Measurements from ENCODE around the gene OR11A1.
"Not testable (repeated sequence)": the region's sequence is repeated elsewhere in the genome, so short reads cannot be mapped to it uniquely, and the experiment has no call there.

Gene OR11A1

GRCh38 chr6:29447670-29448069, 9.2 kb downstream of the OR11A1 start:
- TF ChIP-seq, protein P1, sequence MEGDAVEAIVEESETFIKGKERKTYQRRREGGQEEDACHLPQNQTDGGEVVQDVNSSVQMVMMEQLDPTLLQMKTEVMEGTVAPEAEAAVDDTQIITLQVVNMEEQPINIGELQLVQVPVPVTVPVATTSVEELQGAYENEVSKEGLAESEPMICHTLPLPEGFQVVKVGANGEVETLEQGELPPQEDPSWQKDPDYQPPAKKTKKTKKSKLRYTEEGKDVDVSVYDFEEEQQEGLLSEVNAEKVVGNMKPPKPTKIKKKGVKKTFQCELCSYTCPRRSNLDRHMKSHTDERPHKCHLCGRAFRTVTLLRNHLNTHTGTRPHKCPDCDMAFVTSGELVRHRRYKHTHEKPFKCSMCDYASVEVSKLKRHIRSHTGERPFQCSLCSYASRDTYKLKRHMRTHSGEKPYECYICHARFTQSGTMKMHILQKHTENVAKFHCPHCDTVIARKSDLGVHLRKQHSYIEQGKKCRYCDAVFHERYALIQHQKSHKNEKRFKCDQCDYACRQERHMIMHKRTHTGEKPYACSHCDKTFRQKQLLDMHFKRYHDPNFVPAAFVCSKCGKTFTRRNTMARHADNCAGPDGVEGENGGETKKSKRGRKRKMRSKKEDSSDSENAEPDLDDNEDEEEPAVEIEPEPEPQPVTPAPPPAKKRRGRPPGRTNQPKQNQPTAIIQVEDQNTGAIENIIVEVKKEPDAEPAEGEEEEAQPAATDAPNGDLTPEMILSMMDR (IDR thresholded peaks at IDR 0.05; ENCODE audit: extremely low read depth, insufficient read depth, missing control alignments) = no peak
- in situ Hi-C loops (cut with MboI; ENCODE audit: low pct_unique_long_range_greater_than_20kb, low sequenced_read_pairs, unreplicated experiment) = no loop called here
- no peak for DNase-seq (ENCODE audit: low spot score)

DNA sequence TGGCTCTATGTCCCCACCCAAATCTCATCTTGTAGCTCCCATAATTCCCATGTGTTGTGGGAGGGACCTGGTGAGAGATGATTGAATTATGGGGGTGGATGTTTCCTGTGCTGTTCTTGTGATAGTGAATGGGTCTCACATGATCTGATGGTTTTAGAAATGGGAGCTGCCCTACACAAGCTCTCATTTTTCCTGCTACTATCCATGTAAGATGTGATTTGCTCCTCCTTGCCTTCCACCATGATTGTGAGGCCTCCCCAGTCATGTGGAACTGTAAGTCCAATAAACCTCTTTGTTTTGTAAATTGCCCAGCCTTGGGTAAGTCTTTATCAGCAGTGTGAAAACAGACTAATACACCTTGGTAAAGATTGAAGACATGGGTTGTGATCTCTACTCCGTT, 12.8 kb downstream of the OR11A1 start:
- in situ Hi-C loops (cut with MboI; ENCODE audit: low pct_unique_long_range_greater_than_20kb, low sequenced_read_pairs, unreplicated experiment) = not testable (repeated sequence)

DNA sequence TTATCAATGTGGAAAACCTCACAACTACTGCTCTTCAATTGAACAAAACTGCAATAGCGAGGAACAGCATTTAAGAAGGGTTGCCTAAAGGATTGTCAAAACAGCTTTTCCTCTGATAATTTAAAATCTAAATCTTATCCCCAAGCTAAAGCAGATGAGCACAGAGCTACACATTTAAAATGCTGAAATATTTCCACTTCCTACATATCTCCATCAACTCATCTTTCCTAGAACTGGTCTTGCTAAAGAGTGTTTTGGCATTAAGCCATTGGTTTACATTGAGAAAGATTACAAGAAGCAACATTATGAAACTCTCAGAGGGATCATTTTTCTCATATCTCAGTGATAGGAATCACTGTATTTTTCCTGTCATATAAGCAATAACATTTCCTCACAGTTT, 14.2 kb downstream of the OR11A1 start:
- DNase-seq (ENCODE audit: low spot score) = no peak
- TF ChIP-seq, protein P1 (IDR thresholded peaks at IDR 0.05; ENCODE audit: extremely low read depth, insufficient read depth, missing control alignments) = no peak
- in situ Hi-C loops (cut with MboI; ENCODE audit: low pct_unique_long_range_greater_than_20kb, low sequenced_read_pairs, unreplicated experiment) = no loop called here

More for the DNA sequence above, 12.8 kb downstream of the OR11A1 start:
- DNase-seq (ENCODE audit: low spot score) = not testable (repeated sequence)

GRCh38 chr6:29439006-29439405, 17.9 kb downstream of the OR11A1 start, which contains the start of gene OR10C1:
OR10C1 (plus strand) TSS chr6:29439306; CDS start chr6:29440016, 710 bp downstream.
- in situ Hi-C loops (cut with MboI; ENCODE audit: low pct_unique_long_range_greater_than_20kb, low sequenced_read_pairs, unreplicated experiment) = no loop called here
- DNase-seq (ENCODE audit: low spot score) = no peak
- TF ChIP-seq, protein P1 (IDR thresholded peaks at IDR 0.05; ENCODE audit: extremely low read depth, insufficient read depth, missing control alignments) = no peak

GRCh38 chr6:29436730-29437129, 20.1 kb downstream of the OR11A1 start:
- DNase-seq (ENCODE audit: low spot score); in situ Hi-C loops (cut with MboI; ENCODE audit: low pct_unique_long_range_greater_than_20kb, low sequenced_read_pairs, unreplicated experiment): not testable (repeated sequence)

GRCh38 chr6:29426654-29427053, 30.2 kb downstream of the OR11A1 start:
- DNase-seq (ENCODE audit: low spot score) = no peak
- TF ChIP-seq, protein P1 (IDR thresholded peaks at IDR 0.05; ENCODE audit: extremely low read depth, insufficient read depth, missing control alignments) = no peak
- in situ Hi-C loops (cut with MboI; ENCODE audit: low pct_unique_long_range_greater_than_20kb, low sequenced_read_pairs, unreplicated experiment) = no loop called here

GRCh38 chr6:29425075-29425474, 31.8 kb downstream of the OR11A1 start:
- DNase-seq (ENCODE audit: low spot score) = no peak
- TF ChIP-seq, protein P1 (IDR thresholded peaks at IDR 0.05; ENCODE audit: extremely low read depth, insufficient read depth, missing control alignments) = no peak
- in situ Hi-C loops (cut with MboI; ENCODE audit: low pct_unique_long_range_greater_than_20kb, low sequenced_read_pairs, unreplicated experiment) = no loop called here

- DNase-seq (ENCODE audit: low spot score) = no peak
- in situ Hi-C loops (cut with MboI; ENCODE audit: low pct_unique_long_range_greater_than_20kb, low sequenced_read_pairs, unreplicated experiment) = no loop called here
- TF ChIP-seq, protein P1 (IDR thresholded peaks at IDR 0.05; ENCODE audit: extremely low read depth, insufficient read depth, missing control alignments) = no peak
Measured at GRCh38 chr6:29424575-29424974, 32.3 kb downstream of the OR11A1 start.

Data from GM13977 (cell line).